GM23338 (cell line): ENCODE data around the gene VAV3. TPM values are rescaled to one million over a fixed set of nuclear protein-coding genes. Genes with fewer than 3 reads are reported as not detected.

Experiments
- ATAC-seq: fragments of 200-7000 bp; cut with Tn5 transposase; 3 replicates; pipeline ENCODE4 v1.9.1; 2020
- DNase-seq: peaks from one replicate; pipeline ENCODE4 v3.0.0-alpha.2; 2015; ENCODE audit warnings: low spot score
- H2AFZ ChIP-seq: fragments of 200-600 bp; sonication (generic); 2 replicates; pipeline ENCODE4 v1.8.0; 2016; ENCODE audit warnings: antibody characterized with exemption, mild to moderate bottlenecking, moderate library complexity
- H3F3A ChIP-seq: fragments of 200-600 bp; sonication (generic); replicated peaks from 2 replicates; pipeline ENCODE4 v1.8.0; 2017; ENCODE audit warnings: antibody characterized with exemption, mixed run types, low read depth
- H3K27ac ChIP-seq: fragments of 200-600 bp; sonication (generic); 2 replicates; pipeline ENCODE4 v1.6.1; 2016; ENCODE audit warnings: low read depth
- H3K27me3 ChIP-seq: fragments of 200-600 bp; sonication (generic); 2 replicates; pipeline ENCODE4 v1.8.0; 2016; ENCODE audit warnings: mild to moderate bottlenecking, mixed run types, moderate library complexity; ENCODE audit not compliant: insufficient read depth
- H3K36me3 ChIP-seq: fragments of 200-600 bp; sonication (generic); 2 replicates; pipeline ENCODE4 v1.8.0; 2016; ENCODE audit warnings: mild to moderate bottlenecking; ENCODE audit not compliant: insufficient read depth
- H3K4me1 ChIP-seq: fragments of 200-600 bp; sonication (generic); 2 replicates; pipeline ENCODE4 v1.8.0; 2016; ENCODE audit warnings: mild to moderate bottlenecking, moderate library complexity; ENCODE audit not compliant: insufficient read depth
- H3K4me2 ChIP-seq: fragments of 200-600 bp; sonication (generic); 2 replicates; pipeline ENCODE4 v1.7.1; 2017; ENCODE audit warnings: mixed run types
- H3K4me3 ChIP-seq: fragments of 200-600 bp; sonication (generic); 2 replicates; pipeline ENCODE4 v1.6.1; 2016; ENCODE audit warnings: mixed run types
- H3K79me2 ChIP-seq: fragments of 200-600 bp; sonication (generic); replicated peaks from 2 replicates; pipeline ENCODE4 v1.8.0; 2017; ENCODE audit warnings: mild to moderate bottlenecking; ENCODE audit not compliant: insufficient read depth
- H3K9me2 ChIP-seq: fragments of 200-600 bp; sonication (generic); 2 replicates; pipeline ENCODE4 v1.8.0; 2017; ENCODE audit not compliant: insufficient read depth
- H4K20me1 ChIP-seq: fragments of 200-600 bp; sonication (generic); replicated peaks from 2 replicates; pipeline ENCODE4 v1.8.0; 2017; ENCODE audit warnings: mild to moderate bottlenecking; ENCODE audit not compliant: insufficient read depth
- H3K27ac Mint-ChIP-seq: 2 replicates; pipeline ENCODE4 v1.8.0; 2020; ENCODE audit warnings: inconsistent platforms, mild to moderate bottlenecking, moderate library complexity, mixed read lengths
- H3K27me3 Mint-ChIP-seq: 3 replicates; pipeline ENCODE4 v1.8.0; 2022; ENCODE audit warnings: low read depth, mild to moderate bottlenecking, moderate library complexity, mixed read lengths, inconsistent platforms; ENCODE audit not compliant: insufficient read depth, poor library complexity
- H3K36me3 Mint-ChIP-seq: 3 replicates; pipeline ENCODE4 v1.8.0; 2021; ENCODE audit warnings: low read depth, mild to moderate bottlenecking, inconsistent platforms, moderate library complexity, mixed read lengths
- H3K4me1 Mint-ChIP-seq: 3 replicates; pipeline ENCODE4 v1.8.0; 2020; ENCODE audit warnings: mild to moderate bottlenecking, inconsistent platforms, mixed read lengths
- H3K4me3 Mint-ChIP-seq: 3 replicates; pipeline ENCODE4 v1.8.0; 2021; ENCODE audit warnings: moderate library complexity, mild to moderate bottlenecking, inconsistent platforms, mixed read lengths
- H3K9me3 Mint-ChIP-seq: 3 replicates; pipeline ENCODE4 v1.8.0; 2020; ENCODE audit warnings: moderate library complexity, mild to moderate bottlenecking, inconsistent platforms, mixed read lengths
- CREB1 ChIP-seq: fragments of 250-450 bp; sonication (Bioruptor Pico); IDR thresholded peaks from 2 replicates; pipeline ENCODE4 v1.5.0; 2020; ENCODE audit warnings: low read depth, mild to moderate bottlenecking, moderate library complexity
- ETS1 ChIP-seq: IDR thresholded peaks from 2 replicates; pipeline ENCODE4 v1.6.1; 2016; ENCODE audit warnings: antibody characterized with exemption
- EZH2 ChIP-seq: fragments of 200-600 bp; sonication (generic); IDR thresholded peaks from one replicate; pipeline ENCODE4 v1.8.0; 2017; ENCODE audit warnings: antibody characterized with exemption, mild to moderate bottlenecking, low read depth; ENCODE audit not compliant: unreplicated experiment
- EZH2phosphoT487 ChIP-seq: fragments of 200-600 bp; sonication (generic); IDR thresholded peaks from one replicate; pipeline ENCODE4 v1.8.1; 2018; ENCODE audit warnings: antibody characterized with exemption; ENCODE audit not compliant: unreplicated experiment
- JUNB ChIP-seq: IDR thresholded peaks from one replicate; pipeline ENCODE4 v1.6.1; 2016; ENCODE audit warnings: antibody characterized with exemption; ENCODE audit not compliant: unreplicated experiment
- NANOG ChIP-seq: IDR thresholded peaks from 2 replicates; pipeline ENCODE4 v1.6.1; 2016; ENCODE audit warnings: antibody characterized with exemption, borderline replicate concordance
- POLR2AphosphoS5 ChIP-seq: IDR thresholded peaks from 2 replicates; pipeline ENCODE4 v1.6.1; 2016; ENCODE audit warnings: antibody characterized with exemption, low read depth
- REST ChIP-seq: IDR thresholded peaks from one replicate; pipeline ENCODE4 v1.6.1; 2018; ENCODE audit warnings: antibody characterized with exemption; ENCODE audit not compliant: unreplicated experiment
- STAT1 ChIP-seq: IDR thresholded peaks from one replicate; pipeline ENCODE4 v1.6.1; 2016; ENCODE audit warnings: antibody characterized with exemption; ENCODE audit not compliant: unreplicated experiment
- ZNF114 ChIP-seq: fragments of 250-450 bp; sonication (Bioruptor Pico); IDR thresholded peaks from 2 replicates; pipeline ENCODE4 v1.5.0; 2020; ENCODE audit warnings: mild to moderate bottlenecking, moderate library complexity
- ZNF331 ChIP-seq: fragments of 250-450 bp; sonication (Bioruptor Pico); IDR thresholded peaks from 2 replicates; pipeline ENCODE4 v1.5.0; 2020; ENCODE audit warnings: low read depth, mild to moderate bottlenecking, moderate library complexity
- polyA plus RNA-seq: library from polyadenylated mRNA; unstranded; fragments of >200 nt; fragmentation: Nextera tagmentation; extraction: Ambion mirVana; gene quantifications from 2 replicates; pipeline ENCODE4 v1.2.1, GENCODE V29; 2016
- total RNA-seq: library from RNA; depleted of rRNA; stranded (reverse); fragments of >200 nt; shearing (Covaris generic); gene quantifications from 2 replicates; pipeline ENCODE4 v1.2.3, GENCODE V29; 2014
- TF ChIP-seq, protein P1 (sequence below), 2 experiments: fragments of 200-600 bp in 1 of 2; sonication (generic) in 1 of 2; conservative IDR thresholded peaks; 2 replicates each; pipeline versions ENCODE4 v1.5.1 to v1.6.1; 2016 to 2017; ENCODE audit warnings: antibody characterized with exemption in 2 of 2, low read depth in 2 of 2, mild to moderate bottlenecking in 2 of 2, moderate library complexity in 1 of 2
- TF ChIP-seq, protein P2 (sequence below): fragments of 250-450 bp; sonication (Bioruptor Pico); IDR thresholded peaks from 2 replicates; pipeline ENCODE4 v1.5.0; 2020; ENCODE audit warnings: mild to moderate bottlenecking, moderate library complexity

Gene VAV3
- total and polyA plus RNA-seq, 2 experiments from 2014 or later, result 3.0 to 11.3 TPM

- H3K4me1 Mint-ChIP-seq, result no peaks in the 10 kb centered on the region; the same call in 2 of the 3 replicates
Measured at GRCh38 chr1:107666493-107666892, 298.5 kb downstream of the VAV3 start.

More at GRCh38 chr1:107666493-107666892, 298.5 kb downstream of the VAV3 start:
- ATAC-seq (no peak), DNase-seq (no peak)
- peaks cover 2% of the 10 kb centered on the region for H3K27me3 Mint-ChIP-seq
- Histone ChIP-seq H3F3A (no peaks in the 10 kb centered on the region), H3K36me3 (no peaks in the 10 kb centered on the region), H3K27ac (no peak overlapping the region), H3K27me3 (no peaks in the 10 kb centered on the region), H3K4me1 (no peaks in the 10 kb centered on the region), H3K4me2 (no peak overlapping the region), H4K20me1 (no peaks in the 10 kb centered on the region), H3K4me3 (no peak overlapping the region), H3K79me2 (no peaks in the 10 kb centered on the region), H2AFZ (no peak overlapping the region), H3K9me2 (no peaks in the 10 kb centered on the region)
- H3K9me3 Mint-ChIP-seq, result no peaks in the 10 kb centered on the region
- no peaks in the 10 kb centered on the region for H3K36me3 Mint-ChIP-seq
- no peak overlapping the region for H3K4me3 Mint-ChIP-seq
- TF ChIP-seq ETS1, result no peak
- no peak for TF ChIP-seq NANOG
- no peak for TF ChIP-seq POLR2AphosphoS5
- no peak for TF ChIP-seq STAT1
- TF ChIP-seq, protein P1, sequence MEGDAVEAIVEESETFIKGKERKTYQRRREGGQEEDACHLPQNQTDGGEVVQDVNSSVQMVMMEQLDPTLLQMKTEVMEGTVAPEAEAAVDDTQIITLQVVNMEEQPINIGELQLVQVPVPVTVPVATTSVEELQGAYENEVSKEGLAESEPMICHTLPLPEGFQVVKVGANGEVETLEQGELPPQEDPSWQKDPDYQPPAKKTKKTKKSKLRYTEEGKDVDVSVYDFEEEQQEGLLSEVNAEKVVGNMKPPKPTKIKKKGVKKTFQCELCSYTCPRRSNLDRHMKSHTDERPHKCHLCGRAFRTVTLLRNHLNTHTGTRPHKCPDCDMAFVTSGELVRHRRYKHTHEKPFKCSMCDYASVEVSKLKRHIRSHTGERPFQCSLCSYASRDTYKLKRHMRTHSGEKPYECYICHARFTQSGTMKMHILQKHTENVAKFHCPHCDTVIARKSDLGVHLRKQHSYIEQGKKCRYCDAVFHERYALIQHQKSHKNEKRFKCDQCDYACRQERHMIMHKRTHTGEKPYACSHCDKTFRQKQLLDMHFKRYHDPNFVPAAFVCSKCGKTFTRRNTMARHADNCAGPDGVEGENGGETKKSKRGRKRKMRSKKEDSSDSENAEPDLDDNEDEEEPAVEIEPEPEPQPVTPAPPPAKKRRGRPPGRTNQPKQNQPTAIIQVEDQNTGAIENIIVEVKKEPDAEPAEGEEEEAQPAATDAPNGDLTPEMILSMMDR (conservative IDR thresholded peaks at IDR 0.05; ENCODE audit: low read depth in 2 of 2), result no peak
- TF ChIP-seq EZH2, result no peak
- no peak for TF ChIP-seq ZNF331 (CRISPR knock-in tag)
- no peak for TF ChIP-seq REST
- TF ChIP-seq, protein P2, sequence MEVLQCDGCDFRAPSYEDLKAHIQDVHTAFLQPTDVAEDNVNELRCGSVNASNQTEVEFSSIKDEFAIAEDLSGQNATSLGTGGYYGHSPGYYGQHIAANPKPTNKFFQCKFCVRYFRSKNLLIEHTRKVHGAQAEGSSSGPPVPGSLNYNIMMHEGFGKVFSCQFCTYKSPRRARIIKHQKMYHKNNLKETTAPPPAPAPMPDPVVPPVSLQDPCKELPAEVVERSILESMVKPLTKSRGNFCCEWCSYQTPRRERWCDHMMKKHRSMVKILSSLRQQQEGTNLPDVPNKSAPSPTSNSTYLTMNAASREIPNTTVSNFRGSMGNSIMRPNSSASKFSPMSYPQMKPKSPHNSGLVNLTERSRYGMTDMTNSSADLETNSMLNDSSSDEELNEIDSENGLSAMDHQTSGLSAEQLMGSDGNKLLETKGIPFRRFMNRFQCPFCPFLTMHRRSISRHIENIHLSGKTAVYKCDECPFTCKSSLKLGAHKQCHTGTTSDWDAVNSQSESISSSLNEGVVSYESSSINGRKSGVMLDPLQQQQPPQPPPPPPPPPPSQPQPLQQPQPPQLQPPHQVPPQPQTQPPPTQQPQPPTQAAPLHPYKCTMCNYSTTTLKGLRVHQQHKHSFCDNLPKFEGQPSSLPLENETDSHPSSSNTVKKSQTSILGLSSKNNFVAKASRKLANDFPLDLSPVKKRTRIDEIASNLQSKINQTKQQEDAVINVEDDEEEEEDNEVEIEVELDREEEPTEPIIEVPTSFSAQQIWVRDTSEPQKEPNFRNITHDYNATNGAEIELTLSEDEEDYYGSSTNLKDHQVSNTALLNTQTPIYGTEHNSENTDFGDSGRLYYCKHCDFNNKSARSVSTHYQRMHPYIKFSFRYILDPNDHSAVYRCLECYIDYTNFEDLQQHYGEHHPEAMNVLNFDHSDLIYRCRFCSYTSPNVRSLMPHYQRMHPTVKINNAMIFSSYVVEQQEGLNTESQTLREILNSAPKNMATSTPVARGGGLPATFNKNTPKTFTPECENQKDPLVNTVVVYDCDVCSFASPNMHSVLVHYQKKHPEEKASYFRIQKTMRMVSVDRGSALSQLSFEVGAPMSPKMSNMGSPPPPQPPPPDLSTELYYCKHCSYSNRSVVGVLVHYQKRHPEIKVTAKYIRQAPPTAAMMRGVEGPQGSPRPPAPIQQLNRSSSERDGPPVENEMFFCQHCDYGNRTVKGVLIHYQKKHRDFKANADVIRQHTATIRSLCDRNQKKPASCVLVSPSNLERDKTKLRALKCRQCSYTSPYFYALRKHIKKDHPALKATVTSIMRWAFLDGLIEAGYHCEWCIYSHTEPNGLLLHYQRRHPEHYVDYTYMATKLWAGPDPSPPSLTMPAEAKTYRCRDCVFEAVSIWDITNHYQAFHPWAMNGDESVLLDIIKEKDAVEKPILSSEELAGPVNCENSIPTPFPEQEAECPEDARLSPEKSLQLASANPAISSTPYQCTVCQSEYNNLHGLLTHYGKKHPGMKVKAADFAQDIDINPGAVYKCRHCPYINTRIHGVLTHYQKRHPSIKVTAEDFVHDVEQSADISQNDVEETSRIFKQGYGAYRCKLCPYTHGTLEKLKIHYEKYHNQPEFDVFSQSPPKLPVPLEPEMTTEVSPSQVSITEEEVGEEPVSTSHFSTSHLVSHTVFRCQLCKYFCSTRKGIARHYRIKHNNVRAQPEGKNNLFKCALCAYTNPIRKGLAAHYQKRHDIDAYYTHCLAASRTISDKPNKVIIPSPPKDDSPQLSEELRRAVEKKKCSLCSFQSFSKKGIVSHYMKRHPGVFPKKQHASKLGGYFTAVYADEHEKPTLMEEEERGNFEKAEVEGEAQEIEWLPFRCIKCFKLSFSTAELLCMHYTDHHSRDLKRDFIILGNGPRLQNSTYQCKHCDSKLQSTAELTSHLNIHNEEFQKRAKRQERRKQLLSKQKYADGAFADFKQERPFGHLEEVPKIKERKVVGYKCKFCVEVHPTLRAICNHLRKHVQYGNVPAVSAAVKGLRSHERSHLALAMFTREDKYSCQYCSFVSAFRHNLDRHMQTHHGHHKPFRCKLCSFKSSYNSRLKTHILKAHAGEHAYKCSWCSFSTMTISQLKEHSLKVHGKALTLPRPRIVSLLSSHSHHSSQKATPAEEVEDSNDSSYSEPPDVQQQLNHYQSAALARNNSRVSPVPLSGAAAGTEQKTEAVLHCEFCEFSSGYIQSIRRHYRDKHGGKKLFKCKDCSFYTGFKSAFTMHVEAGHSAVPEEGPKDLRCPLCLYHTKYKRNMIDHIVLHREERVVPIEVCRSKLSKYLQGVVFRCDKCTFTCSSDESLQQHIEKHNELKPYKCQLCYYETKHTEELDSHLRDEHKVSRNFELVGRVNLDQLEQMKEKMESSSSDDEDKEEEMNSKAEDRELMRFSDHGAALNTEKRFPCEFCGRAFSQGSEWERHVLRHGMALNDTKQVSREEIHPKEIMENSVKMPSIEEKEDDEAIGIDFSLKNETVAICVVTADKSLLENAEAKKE (CRISPR knock-in tag), result no peak
- TF ChIP-seq ZNF114 (CRISPR knock-in tag), result no peak
- TF ChIP-seq CREB1 (CRISPR knock-in tag), result no peak
- TF ChIP-seq EZH2phosphoT487, result no peak
- TF ChIP-seq JUNB, result no peak
- no peak overlapping the region for H3K27ac Mint-ChIP-seq
